ENCODE data around the gene UQCR10.

Gene UQCR10

GRCh38 chr22:29737251-29738117, 29.7 kb upstream of the UQCR10 start:
- DNase-seq (ENCODE audit: insufficient read length, low spot score), result no peak
- FAIRE-seq, result no peak
- TF ChIP-seq CTCF (IDR thresholded peaks at IDR 0.05; ENCODE audit: insufficient read depth, missing control alignments), result no peak

GRCh38 chr22:29738118-29738815, 28.9 kb upstream of the UQCR10 start:
- no peak for FAIRE-seq
- TF ChIP-seq CTCF (IDR thresholded peaks at IDR 0.05; ENCODE audit: insufficient read depth, missing control alignments), result no peak

GRCh38 chr22:29739346-29739875, 27.8 kb upstream of the UQCR10 start:
- DNase-seq (ENCODE audit: insufficient read length, low spot score), result no peak

More at GRCh38 chr22:29738118-29738815, 28.9 kb upstream of the UQCR10 start:
- DNase-seq (ENCODE audit: insufficient read length, low spot score), result no peak

GRCh38 chr22:29740216-29740615, 27.0 kb upstream of the UQCR10 start:
- no peak for FAIRE-seq
- TF ChIP-seq CTCF (IDR thresholded peaks at IDR 0.05; ENCODE audit: insufficient read depth, missing control alignments), result no peak
- DNase-seq (ENCODE audit: insufficient read length, low spot score), result no peak

More at GRCh38 chr22:29739346-29739875, 27.8 kb upstream of the UQCR10 start:
- no peak for FAIRE-seq
- TF ChIP-seq CTCF (IDR thresholded peaks at IDR 0.05; ENCODE audit: insufficient read depth, missing control alignments), result no peak

GRCh38 chr22:29741926-29742325, 25.2 kb upstream of the UQCR10 start:
- no peak for TF ChIP-seq CTCF (IDR thresholded peaks at IDR 0.05; ENCODE audit: insufficient read depth, missing control alignments)
- no peak for FAIRE-seq
- DNase-seq (ENCODE audit: insufficient read length, low spot score), result no peak

- no peak for TF ChIP-seq CTCF (IDR thresholded peaks at IDR 0.05; ENCODE audit: insufficient read depth, missing control alignments)
- FAIRE-seq, result no peak
- no peak for DNase-seq (ENCODE audit: insufficient read length, low spot score)
Observed at GRCh38 chr22:29742326-29742725, 24.8 kb upstream of the UQCR10 start.

Data from D721Med (cell line).